ENCODE data around the gene YWHAH. TPM values are rescaled to one million over a fixed set of nuclear protein-coding genes. Genes with fewer than 3 reads are reported as not detected.

The YWHAH gene
- total and polyA plus RNA-seq, 2 of the 8 experiments (the other 6 are each of a cell fraction or from before 2014, with no cell fraction given): 146 to 247 TPM

DNA sequence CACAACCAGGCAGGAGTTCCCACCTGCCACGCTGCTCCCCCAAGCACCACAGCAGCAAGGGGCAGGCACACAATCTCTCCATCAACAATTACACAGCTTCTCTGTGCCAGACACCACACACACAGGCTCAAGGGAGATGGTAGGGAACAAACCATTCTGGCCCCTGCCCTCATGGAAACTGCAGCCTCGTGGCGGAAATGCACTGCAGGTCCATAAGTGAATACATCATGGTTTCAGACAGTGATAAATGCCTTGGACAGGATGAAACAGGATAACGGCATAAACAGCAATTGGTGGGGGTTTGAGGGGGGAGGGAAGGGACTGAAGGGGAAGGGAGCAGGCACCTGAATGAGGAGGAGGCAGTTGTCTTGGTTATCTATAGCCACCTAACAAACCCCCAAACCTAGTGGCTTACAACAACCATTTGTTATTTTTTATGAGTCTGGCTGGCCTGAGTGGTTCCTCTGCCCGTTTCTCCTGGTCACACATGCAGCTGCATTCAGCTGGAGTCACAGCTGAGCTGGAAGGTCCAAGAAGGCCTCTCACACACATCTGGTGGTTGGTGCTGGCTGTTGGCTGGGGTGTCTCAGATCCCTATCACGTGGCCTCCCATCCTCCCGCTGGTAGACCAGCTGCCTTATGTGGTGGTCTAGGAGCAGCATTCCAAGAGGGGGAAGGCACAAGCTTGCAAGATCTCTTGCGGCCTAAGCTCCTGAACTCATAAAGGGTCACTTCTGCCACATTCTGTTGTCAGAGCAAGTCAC lies 15.0 kb upstream of the YWHAH start:
- Histone ChIP-seq H3K23ac (ENCODE audit: insufficient read length) (no peak overlapping the region), H3K9me3 (ENCODE audit: insufficient read depth in 2 of 2, low read depth in 1 of 2, low read length in 1 of 2) (no peaks in the 10 kb centered on the region), H2BK15ac (ENCODE audit: low read length) (peak overlapping the region; percentile 65; the same call in 1 of the 2 replicates), H3K79me2 (ENCODE audit: control insufficient read depth in 1 of 2, insufficient read depth in 2 of 2, low read length in 2 of 2) (no peaks in the 10 kb centered on the region), H3K4me2 (ENCODE audit: insufficient read depth in 1 of 2, low read depth in 2 of 2, low read length in 2 of 2) (no peak overlapping the region), H4K8ac (ENCODE audit: extremely low read depth, insufficient read depth, low read length) (no peak overlapping the region), H4K20me1 (replicated peaks in 1 of 2; ENCODE audit: control insufficient read depth in 1 of 2, insufficient read depth in 2 of 2, low read length in 2 of 2) (no peaks in the 10 kb centered on the region), H4K5ac (ENCODE audit: insufficient read length, low read depth, low read length) (no peak overlapping the region), H3K9ac (replicated peaks in 1 of 4; ENCODE audit: extremely low read depth in 1 of 4, low read depth in 3 of 4, low read length in 3 of 4) (no peak overlapping the region), H2BK20ac (ENCODE audit: low read length) (no peak overlapping the region), H3K4me1 (replicated peaks in 1 of 4; ENCODE audit: control insufficient read depth in 3 of 4, insufficient read depth in 4 of 4, low read length in 3 of 4) (peaks cover 0 to 2% (median 0%) of the 10 kb centered on the region in 4 experiments; a peak in 1 of 7 replicates), H3K23me2 (ENCODE audit: low read depth, low read length) (peaks cover 5% of the 10 kb centered on the region; the same call in 1 of the 2 replicates), H3K18ac (ENCODE audit: extremely low read depth, low read length) (no peak overlapping the region), H3K27me3 (replicated peaks in 1 of 4; ENCODE audit: control insufficient read depth in 3 of 4, extremely low read depth in 1 of 4, insufficient read depth in 3 of 4, low read length in 3 of 4) (no peaks in the 10 kb centered on the region), H3K79me1 (ENCODE audit: low read depth, low read length) (no peaks in the 10 kb centered on the region), H3K14ac (ENCODE audit: insufficient read length) (no peak overlapping the region), H2BK5ac (ENCODE audit: low read depth, low read length) (no peak overlapping the region), H2BK120ac (replicated peaks; ENCODE audit: low read depth, low read length) (no peak overlapping the region), H2AFZ (ENCODE audit: low read length) (no peak overlapping the region), H2BK12ac (ENCODE audit: low read depth, low read length) (no peak overlapping the region), H2AK5ac (ENCODE audit: low read depth, low read length) (no peak overlapping the region), H3K36me3 (ENCODE audit: control insufficient read depth in 2 of 4, insufficient read depth in 4 of 4, low read length in 3 of 4) (no peaks in the 10 kb centered on the region), H3K4ac (replicated peaks; ENCODE audit: insufficient read length, low read depth, low read length) (no peak overlapping the region), H3K27ac (ENCODE audit: low read depth, low read length) (no peak overlapping the region), H3K56ac (replicated peaks; ENCODE audit: insufficient read length, low read depth, low read length) (no peak overlapping the region), H4K91ac (replicated peaks; ENCODE audit: insufficient read length, low read length) (no peak overlapping the region), H3K4me3 (ENCODE audit: extremely low read depth in 1 of 4, insufficient read depth in 2 of 4, low read depth in 3 of 4, low read length in 4 of 4) (no peak overlapping the region)
- CTCF ChIA-PET (ENCODE audit: partially characterized antibody): interaction anchor here (1.1 to 2.1 kb wide), 2 partner anchors 12 to 41 kb away, joined by 3 to 9 read pairs; no protein-coding TSS in a partner anchor
- FAIRE-seq (no peak), DNase-seq (ENCODE audit: low read depth in 1 of 2, low spot score in 2 of 2) (no peak)
- TF ChIP-seq TBP (IDR thresholded peaks at IDR 0.05; ENCODE audit: low read depth, low read length): no peak
- no peak for TF ChIP-seq JUN (IDR thresholded peaks at IDR 0.05; ENCODE audit: low read depth, low read length)
- no peak for TF ChIP-seq BRCA1 (IDR thresholded peaks at IDR 0.05; ENCODE audit: low read depth, low read length)
- no peak for TF ChIP-seq ASH2L (IDR thresholded peaks at IDR 0.05; ENCODE audit: low read length)
- TF ChIP-seq SIN3A (conservative IDR thresholded peaks at IDR 0.05 in 1 of 2, IDR thresholded peaks at IDR 0.05 in 1 of 2; ENCODE audit: low read depth in 1 of 2, low read length in 2 of 2): no peak
- no peak for TF ChIP-seq KDM4A (IDR thresholded peaks at IDR 0.05; ENCODE audit: low read depth, low read length, severe bottlenecking)
- TF ChIP-seq POLR2AphosphoS5 (IDR thresholded peaks at IDR 0.05; ENCODE audit: low read depth, low read length): no peak
- POLR2A ChIA-PET (ENCODE audit: partially characterized antibody): no interaction called here
- WGBS, 2 experiments (ENCODE audit: extremely low coverage in 1 of 2, insufficient coverage in 1 of 2, insufficient read length in 1 of 2, insufficient replicate concordance in 2 of 2, low coverage in 1 of 2, low lambda C conversion rate in 2 of 2, missing lambda C conversion rate in 1 of 2): 84% methylated on average over 8 of the region's 8 CpGs; no CpG with 5 or more reads in 1 of the 2 experiments

Measured in H1 (cell line).